ENCODE results near the gene BBS7. TPM values are rescaled to one million over a fixed set of nuclear protein-coding genes. Genes with fewer than 3 reads are reported as not detected.

The BBS7 gene
- total RNA-seq, 2 experiments from 2014 or later: 15.2 to 17.9 TPM

DNA sequence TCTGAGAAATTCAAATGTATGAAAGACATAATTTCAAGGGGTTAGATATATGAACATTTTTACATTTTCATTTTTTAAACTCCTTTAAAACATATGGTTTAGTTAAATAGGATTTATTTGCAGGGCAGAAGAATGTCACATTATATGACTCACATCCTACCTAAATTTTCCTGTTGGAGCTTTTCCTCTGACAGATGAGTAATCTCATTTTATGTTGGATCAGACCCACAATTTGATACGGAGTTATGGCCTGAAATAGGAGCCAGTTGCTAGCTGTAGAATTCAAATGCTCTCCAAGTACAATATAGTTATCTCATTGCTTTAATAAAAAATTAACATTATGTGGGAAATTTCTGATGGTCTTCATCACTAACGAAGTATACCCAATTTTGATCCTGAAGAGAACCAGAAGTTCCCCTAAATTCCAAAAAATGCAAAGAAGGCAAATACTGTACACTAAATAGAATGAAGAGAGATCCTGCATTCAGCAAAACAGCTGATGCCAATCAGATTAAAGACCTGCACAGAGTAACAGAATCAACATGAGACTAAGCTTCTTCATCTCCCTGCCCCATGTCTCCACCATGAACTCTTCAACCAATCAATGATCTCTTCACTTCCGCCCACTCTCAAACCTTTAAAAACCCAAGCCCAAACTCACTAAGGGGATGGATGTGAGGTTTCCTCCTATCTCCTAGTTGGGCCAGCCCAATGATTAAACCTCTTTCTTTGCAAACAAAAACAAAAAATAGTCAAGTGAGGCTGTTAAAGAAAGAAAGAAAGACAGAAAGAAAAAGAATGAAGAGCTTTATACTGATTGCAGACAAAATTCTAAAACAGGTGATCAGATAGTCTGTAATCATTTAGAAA lies 80.1 kb downstream of the BBS7 start:
- H3K4me1 Mint-ChIP-seq (ENCODE audit: low read depth): peaks cover 11% of the 10 kb centered on the region
- CTCF ChIA-PET: interaction anchor here (1.1 kb wide), 1 partner anchor 14 kb away, joined by 3 read pairs; no protein-coding TSS in a partner anchor
- no peak for DNase-seq
- no peaks in the 10 kb centered on the region for H3K9me3 Mint-ChIP-seq
- H3K4me3 Mint-ChIP-seq: no peak overlapping the region
- H3K27me3 Mint-ChIP-seq: peaks cover 27% of the 10 kb centered on the region
- H3K36me3 Mint-ChIP-seq: no peaks in the 10 kb centered on the region
- intact Hi-C loops (cut with micrococcal nuclease): no loop called here
- POLR2A ChIA-PET: interaction anchor here (0.6 kb wide), 1 partner anchor 17 kb away, joined by 3 read pairs; no protein-coding TSS in a partner anchor
- no peak overlapping the region for H3K27ac Mint-ChIP-seq

DNA sequence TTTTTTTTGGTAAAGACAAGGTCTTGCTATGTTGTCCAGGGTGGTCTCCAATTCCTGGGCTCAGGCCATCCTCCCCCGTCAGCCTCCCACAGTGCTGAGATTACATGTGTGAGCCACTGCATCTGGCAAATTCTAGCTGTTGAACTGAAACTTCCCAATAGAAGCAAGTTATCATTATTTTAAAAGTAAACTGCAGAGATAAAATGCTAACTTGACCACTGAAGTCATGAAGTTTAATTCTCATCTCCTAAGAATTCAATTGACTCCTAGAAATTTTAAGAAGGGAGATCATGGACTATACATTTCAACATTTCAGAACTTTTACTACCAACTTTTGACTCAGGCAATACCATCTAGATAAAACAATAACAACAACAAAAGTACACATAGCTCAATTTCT lies 80.8 kb downstream of the BBS7 start:
- DNase-seq: no peak
- intact Hi-C loops (cut with micrococcal nuclease): no loop called here
- Mint-ChIP-seq H3K9me3 (no peaks in the 10 kb centered on the region), H3K36me3 (no peaks in the 10 kb centered on the region), H3K27ac (no peak overlapping the region), H3K4me3 (no peak overlapping the region), H3K27me3 (peaks cover 33% of the 10 kb centered on the region), H3K4me1 (ENCODE audit: low read depth) (peaks cover 6% of the 10 kb centered on the region)
- POLR2A ChIA-PET: no interaction called here
- CTCF ChIA-PET: no interaction called here

DNA sequence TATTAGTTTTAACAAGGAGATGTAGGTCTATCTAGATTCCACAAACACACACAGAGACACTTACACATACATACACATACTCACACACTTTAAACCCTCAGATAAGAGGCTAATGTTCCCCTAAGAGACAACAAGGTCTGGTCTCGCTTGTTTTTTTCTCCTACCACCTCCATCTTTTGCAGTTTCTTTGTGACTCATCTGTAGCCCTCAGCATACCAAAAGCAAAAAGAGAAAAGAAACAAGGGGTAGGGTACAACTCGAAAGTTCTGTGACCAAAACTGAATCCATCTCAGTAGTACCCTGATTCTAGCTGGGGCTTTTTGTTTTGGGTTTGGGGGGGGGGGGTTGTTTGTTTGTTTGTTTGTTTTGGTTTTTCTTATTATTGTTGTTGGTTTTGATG lies 81.4 kb downstream of the BBS7 start:
- ChIA-PET POLR2A (no interaction called here), CTCF (no interaction called here)
- H3K4me1 Mint-ChIP-seq (ENCODE audit: low read depth): peaks cover 6% of the 10 kb centered on the region
- no peaks in the 10 kb centered on the region for H3K36me3 Mint-ChIP-seq
- no peak overlapping the region for H3K27ac Mint-ChIP-seq
- peaks cover 2% of the 10 kb centered on the region for H3K9me3 Mint-ChIP-seq
- intact Hi-C loops (cut with micrococcal nuclease): no loop called here
- no peak overlapping the region for H3K4me3 Mint-ChIP-seq
- DNase-seq: no peak
- H3K27me3 Mint-ChIP-seq: peaks cover 35% of the 10 kb centered on the region

DNA sequence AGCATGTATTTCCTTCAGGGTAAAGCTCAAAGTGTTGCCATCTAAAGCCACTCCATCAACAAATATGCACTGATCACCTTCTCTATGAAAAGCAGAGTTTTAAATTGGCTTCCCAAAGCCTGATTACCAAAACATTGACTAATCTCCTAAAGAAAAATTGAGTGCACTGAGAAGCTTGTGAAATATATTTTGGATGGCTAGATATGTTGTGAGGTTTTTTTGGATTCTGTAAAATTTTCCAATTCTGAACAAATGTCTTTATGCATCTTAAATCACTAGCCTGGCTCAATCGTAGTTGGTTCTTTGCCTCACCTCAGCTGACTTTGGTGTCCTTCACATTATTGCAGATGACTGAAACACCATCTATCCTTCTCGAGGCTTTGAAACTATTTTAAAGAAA lies 84.1 kb downstream of the BBS7 start:
- intact Hi-C loops (cut with micrococcal nuclease): no loop called here
- Mint-ChIP-seq H3K27me3 (peaks cover 40% of the 10 kb centered on the region), H3K36me3 (no peaks in the 10 kb centered on the region), H3K4me1 (ENCODE audit: low read depth) (peaks cover 6% of the 10 kb centered on the region), H3K27ac (no peak overlapping the region), H3K9me3 (peaks cover 2% of the 10 kb centered on the region), H3K4me3 (no peak overlapping the region)
- ChIA-PET POLR2A (no interaction called here), CTCF (no interaction called here)
- no peak for DNase-seq

DNA sequence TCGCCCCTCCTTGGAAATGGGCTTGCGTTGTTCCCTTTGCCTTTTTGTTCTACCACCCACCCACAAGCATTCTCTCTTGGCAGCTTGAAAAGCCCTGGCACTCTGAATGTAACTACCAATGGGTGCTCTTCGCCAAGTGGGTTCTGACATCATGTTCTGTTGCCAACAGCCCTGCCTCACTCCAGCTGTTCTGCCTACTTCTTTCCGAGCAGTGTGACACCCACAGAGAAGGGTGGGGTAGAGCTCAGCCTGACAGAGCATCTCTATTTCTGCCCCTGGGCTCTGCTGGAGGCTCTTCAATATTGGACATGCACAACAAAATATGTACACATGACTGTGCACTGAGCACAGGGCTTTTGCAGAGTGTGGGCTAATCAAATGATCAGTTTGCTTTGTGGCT lies 84.8 kb downstream of the BBS7 start:
- CTCF ChIA-PET: no interaction called here
- peaks cover 2% of the 10 kb centered on the region for H3K9me3 Mint-ChIP-seq
- H3K36me3 Mint-ChIP-seq: no peaks in the 10 kb centered on the region
- POLR2A ChIA-PET: no interaction called here
- H3K4me1 Mint-ChIP-seq (ENCODE audit: low read depth): peaks cover 6% of the 10 kb centered on the region
- no peak for DNase-seq
- intact Hi-C loops (cut with micrococcal nuclease): no loop called here
- no peak overlapping the region for H3K27ac Mint-ChIP-seq
- no peak overlapping the region for H3K4me3 Mint-ChIP-seq
- peaks cover 41% of the 10 kb centered on the region for H3K27me3 Mint-ChIP-seq

DNA sequence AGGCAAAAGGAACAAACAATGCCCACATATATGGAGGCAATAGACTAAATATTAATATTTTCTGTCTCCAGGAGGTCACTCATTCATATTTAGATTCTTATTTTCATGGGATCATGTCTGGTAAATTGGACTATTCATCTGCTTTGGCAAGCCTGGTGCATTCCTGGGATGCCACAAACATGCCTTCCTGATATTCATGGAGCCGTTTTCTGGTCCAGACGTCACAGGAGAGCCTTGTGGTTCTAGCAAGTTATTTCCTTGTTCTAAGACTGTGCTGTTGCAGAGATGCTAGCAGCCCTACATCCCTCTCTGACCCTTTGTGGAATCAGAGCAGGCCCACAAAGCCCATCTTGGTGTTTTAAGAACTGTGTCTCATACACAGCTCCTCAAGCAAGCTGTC lies 85.3 kb downstream of the BBS7 start:
- peaks cover 6% of the 10 kb centered on the region for H3K4me1 Mint-ChIP-seq (ENCODE audit: low read depth)
- DNase-seq: no peak
- POLR2A ChIA-PET: no interaction called here
- peaks cover 41% of the 10 kb centered on the region for H3K27me3 Mint-ChIP-seq
- no peak overlapping the region for H3K27ac Mint-ChIP-seq
- H3K9me3 Mint-ChIP-seq: peaks cover 2% of the 10 kb centered on the region
- CTCF ChIA-PET: no interaction called here
- intact Hi-C loops (cut with micrococcal nuclease): no loop called here
- H3K4me3 Mint-ChIP-seq: no peak overlapping the region
- H3K36me3 Mint-ChIP-seq: no peaks in the 10 kb centered on the region

DNA sequence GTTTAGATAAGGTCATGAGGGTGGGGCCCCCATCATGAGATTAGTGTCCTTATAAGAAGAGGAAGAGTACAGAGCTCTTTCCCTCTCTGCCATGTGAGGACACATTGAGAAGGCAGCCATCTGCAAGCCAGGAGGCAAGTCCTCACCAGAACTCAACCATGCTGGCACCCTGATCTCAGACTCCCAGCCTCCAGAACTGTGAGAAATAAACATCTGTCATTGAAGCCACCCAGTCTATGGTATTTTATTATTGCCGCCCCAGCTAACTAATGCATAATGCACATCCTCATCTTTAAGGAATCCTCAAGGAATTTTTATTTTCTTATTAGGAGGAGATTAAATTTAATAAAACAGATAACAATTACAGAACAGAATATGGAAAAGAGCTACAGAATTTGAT lies 85.9 kb downstream of the BBS7 start:
- intact Hi-C loops (cut with micrococcal nuclease): no loop called here
- Mint-ChIP-seq H3K36me3 (no peaks in the 10 kb centered on the region), H3K9me3 (peaks cover 2% of the 10 kb centered on the region), H3K27me3 (peaks cover 44% of the 10 kb centered on the region), H3K27ac (no peak overlapping the region), H3K4me3 (no peak overlapping the region), H3K4me1 (ENCODE audit: low read depth) (peaks cover 6% of the 10 kb centered on the region)
- CTCF ChIA-PET: no interaction called here
- POLR2A ChIA-PET: no interaction called here
- no peak for DNase-seq

DNA sequence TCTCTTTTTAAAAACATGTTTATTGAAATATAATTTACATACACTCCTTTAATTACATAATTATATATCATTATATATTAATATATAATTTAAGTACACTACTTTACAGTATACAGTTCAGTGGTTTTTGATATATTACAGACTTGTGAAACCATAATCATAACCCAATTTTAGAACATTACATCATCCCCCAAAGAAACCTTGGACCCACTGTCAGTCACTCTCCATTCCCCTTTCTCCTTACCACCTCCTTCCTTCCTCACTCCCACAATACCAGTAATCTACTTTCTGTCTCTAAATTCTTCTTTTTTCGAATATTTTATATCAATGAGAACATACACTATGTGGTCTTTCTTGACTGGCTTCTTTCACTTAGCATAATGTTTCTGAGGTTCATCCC lies 87.1 kb downstream of the BBS7 start:
- ChIA-PET CTCF (no interaction called here), POLR2A (no interaction called here)
- Mint-ChIP-seq H3K4me1 (ENCODE audit: low read depth) (no peaks in the 10 kb centered on the region), H3K27ac (no peak overlapping the region), H3K36me3 (no peaks in the 10 kb centered on the region), H3K9me3 (peaks cover 2% of the 10 kb centered on the region), H3K4me3 (no peak overlapping the region), H3K27me3 (peaks cover 40% of the 10 kb centered on the region)
- DNase-seq: no peak
- intact Hi-C loops (cut with micrococcal nuclease): no loop called here

DNA sequence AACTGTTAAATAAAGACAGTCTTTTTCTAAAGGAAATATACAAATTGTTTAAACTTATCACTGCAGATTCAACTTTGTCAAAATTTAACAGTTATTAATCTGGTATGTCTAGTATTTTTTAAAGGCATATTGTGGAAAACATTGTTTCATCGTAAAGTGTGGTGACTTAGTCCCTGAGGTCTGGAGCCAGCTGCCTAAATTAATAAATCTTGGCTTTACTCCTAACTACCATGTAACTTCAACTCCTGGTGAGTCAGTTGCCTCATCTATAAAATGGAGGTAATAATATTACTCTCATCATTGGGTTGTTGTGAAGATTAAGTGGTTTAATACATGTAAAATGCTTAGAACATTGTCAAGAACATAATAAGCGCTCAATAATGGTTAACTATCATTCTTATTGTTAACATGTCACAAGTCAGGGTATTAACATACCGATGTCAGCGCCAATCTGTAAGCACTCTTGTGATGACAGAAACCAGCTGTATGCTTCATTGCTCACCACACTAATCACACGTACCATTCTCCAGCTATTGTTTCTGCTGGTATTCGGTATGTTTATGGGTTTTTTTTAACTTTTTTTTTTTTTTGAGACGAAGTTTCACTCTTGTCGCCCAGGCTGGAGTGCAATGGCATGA lies 91.2 kb downstream of the BBS7 start:
- Mint-ChIP-seq H3K4me3 (no peak overlapping the region), H3K36me3 (no peaks in the 10 kb centered on the region), H3K27ac (no peak overlapping the region), H3K27me3 (peaks cover 16% of the 10 kb centered on the region), H3K4me1 (ENCODE audit: low read depth) (no peaks in the 10 kb centered on the region), H3K9me3 (no peaks in the 10 kb centered on the region)
- POLR2A ChIA-PET: no interaction called here
- CTCF ChIA-PET: interaction anchor here (0.6 kb wide), 1 partner anchor 13 kb away, joined by 5 read pairs; no protein-coding TSS in a partner anchor
- intact Hi-C loops (cut with micrococcal nuclease): no loop called here
- no peak for DNase-seq

DNA sequence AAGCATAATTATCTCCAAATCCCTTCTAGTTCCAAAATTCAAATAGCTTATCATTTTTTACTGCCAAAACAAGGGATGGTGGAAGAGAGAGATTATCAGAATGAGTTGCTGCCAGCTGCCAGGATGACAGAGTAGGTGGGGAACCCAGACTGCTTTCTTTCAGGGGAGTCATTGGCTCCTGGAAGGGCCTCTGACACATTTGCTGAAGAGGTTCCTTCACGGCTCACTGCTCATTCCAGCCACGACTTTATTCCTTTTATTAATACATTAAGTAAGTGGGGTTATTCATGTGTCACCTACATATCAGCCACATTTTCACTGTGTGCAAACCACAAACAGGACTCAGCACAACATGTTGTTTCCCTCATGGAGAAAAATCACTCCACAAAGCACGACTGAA lies 92.6 kb downstream of the BBS7 start:
- CTCF ChIA-PET: interaction anchor here (1.1 kb wide), 1 partner anchor 123 kb away, joined by 3 read pairs; no protein-coding TSS in a partner anchor
- Mint-ChIP-seq H3K27me3 (peaks cover 13% of the 10 kb centered on the region), H3K27ac (no peak overlapping the region), H3K4me3 (no peak overlapping the region), H3K36me3 (no peaks in the 10 kb centered on the region), H3K9me3 (no peaks in the 10 kb centered on the region), H3K4me1 (ENCODE audit: low read depth) (no peaks in the 10 kb centered on the region)
- DNase-seq: no peak
- POLR2A ChIA-PET: no interaction called here
- intact Hi-C loops (cut with micrococcal nuclease): no loop called here

DNA sequence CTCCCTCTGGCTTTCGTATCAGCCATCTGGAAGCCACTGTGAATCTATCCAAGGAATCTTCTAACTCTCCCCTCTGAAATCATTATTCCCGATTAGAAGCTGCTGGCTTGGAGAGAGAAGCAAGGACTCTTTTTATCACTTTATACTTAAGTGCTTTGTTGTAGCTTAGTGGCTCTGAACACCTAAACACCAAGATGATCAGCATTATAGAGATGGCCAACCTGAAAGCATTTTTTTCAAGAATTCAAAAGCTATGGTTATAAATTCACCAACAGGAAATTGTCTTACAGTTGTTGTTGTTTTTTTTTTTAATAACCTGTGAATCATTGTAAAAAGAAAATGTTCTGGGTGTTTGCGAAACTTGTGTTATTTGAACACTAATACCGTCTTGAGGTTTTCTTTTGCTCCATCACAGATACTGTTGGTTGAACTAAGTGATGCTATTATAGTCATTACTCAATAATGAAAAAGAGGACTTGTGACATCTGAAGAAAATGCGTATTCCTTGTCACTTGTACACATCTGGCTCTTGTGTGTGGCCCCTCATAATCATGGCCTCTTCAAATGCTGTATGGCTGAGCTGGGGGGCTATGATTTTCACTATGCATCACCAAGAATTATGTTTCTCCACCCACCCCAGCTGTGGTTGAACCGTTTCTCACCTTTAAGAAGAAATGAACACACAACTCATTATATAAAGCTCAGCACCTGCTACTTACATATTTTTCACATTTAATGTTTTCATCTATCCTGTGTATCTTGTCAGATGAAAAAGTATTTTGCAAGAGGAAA lies 93.5 kb downstream of the BBS7 start:
- no peak overlapping the region for H3K4me3 Mint-ChIP-seq
- H3K27me3 Mint-ChIP-seq: peaks cover 16% of the 10 kb centered on the region
- intact Hi-C loops (cut with micrococcal nuclease): no loop called here
- no peaks in the 10 kb centered on the region for H3K4me1 Mint-ChIP-seq (ENCODE audit: low read depth)
- no peaks in the 10 kb centered on the region for H3K9me3 Mint-ChIP-seq
- no peaks in the 10 kb centered on the region for H3K36me3 Mint-ChIP-seq
- ChIA-PET POLR2A (no interaction called here), CTCF (interaction anchor here (0.9 to 1.1 kb wide), 2 partner anchors 14 to 124 kb away, joined by 3 read pairs; no protein-coding TSS in a partner anchor)
- no peak overlapping the region for H3K27ac Mint-ChIP-seq
- DNase-seq: no peak

Measured in activated CD4-positive, alpha-beta memory T cell treated with anti-CD3 and anti-CD28 coated beads for 36 hours (primary cell).